ENCODE results near the gene PRKCB.

PRKCB gene

DNA sequence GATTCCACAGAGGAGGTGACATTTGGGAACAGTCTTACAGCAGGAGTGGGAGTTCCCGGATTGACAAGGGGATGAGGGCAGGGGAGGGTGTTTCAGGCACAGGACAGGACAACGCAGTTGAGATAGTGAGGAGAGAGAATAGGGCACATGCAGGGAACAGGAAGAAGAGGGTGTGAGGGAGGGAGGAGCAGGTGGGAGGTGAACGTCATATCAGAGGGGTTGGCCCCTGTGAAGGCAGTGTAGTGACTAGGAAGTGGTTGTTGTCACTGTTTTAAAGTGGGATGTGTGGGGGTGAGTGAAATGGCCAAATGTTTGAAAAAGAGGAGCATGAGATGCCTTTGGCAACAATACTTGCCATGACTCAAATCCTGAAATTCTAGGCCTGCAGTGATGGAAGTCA lies 12.2 kb downstream of the PRKCB start:
- Mint-ChIP-seq H3K36me3 (ENCODE audit: low read depth) (peaks cover 86% of the 10 kb centered on the region), H3K27me3 (no peaks in the 10 kb centered on the region), H3K9me3 (peaks cover 11% of the 10 kb centered on the region), H3K27ac (peak overlapping the region; percentile 90), H3K4me3 (peak overlapping the region; percentile 35), H3K4me1 (ENCODE audit: low read depth) (peaks cover 89% of the 10 kb centered on the region)
- DNase-seq: peak; percentile 62

DNA sequence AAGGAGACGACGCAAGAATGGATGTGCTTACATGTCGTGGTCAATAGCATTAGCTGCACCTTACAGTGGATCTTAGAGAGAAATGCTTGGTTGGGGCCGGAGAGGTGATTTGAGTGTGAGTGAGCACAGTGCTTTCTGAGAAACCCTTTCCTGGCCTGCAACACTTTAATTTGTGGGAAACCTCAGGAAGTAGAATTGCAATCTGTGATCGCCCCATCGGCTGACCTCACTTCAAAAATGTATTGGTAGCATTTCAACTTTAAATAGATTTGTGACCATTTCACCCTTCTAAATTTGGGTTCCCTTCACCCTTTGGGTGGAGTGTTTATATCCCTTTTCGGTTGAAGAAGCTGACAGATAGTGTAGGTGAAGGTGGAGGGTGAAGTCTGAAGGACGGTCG lies 13.2 kb downstream of the PRKCB start:
- Mint-ChIP-seq H3K27ac (peak overlapping the region; percentile 90), H3K9me3 (peaks cover 18% of the 10 kb centered on the region), H3K4me1 (ENCODE audit: low read depth) (peaks cover 91% of the 10 kb centered on the region), H3K4me3 (peak overlapping the region; percentile 35), H3K27me3 (no peaks in the 10 kb centered on the region), H3K36me3 (ENCODE audit: low read depth) (peaks cover 88% of the 10 kb centered on the region)
- no peak for DNase-seq

DNA sequence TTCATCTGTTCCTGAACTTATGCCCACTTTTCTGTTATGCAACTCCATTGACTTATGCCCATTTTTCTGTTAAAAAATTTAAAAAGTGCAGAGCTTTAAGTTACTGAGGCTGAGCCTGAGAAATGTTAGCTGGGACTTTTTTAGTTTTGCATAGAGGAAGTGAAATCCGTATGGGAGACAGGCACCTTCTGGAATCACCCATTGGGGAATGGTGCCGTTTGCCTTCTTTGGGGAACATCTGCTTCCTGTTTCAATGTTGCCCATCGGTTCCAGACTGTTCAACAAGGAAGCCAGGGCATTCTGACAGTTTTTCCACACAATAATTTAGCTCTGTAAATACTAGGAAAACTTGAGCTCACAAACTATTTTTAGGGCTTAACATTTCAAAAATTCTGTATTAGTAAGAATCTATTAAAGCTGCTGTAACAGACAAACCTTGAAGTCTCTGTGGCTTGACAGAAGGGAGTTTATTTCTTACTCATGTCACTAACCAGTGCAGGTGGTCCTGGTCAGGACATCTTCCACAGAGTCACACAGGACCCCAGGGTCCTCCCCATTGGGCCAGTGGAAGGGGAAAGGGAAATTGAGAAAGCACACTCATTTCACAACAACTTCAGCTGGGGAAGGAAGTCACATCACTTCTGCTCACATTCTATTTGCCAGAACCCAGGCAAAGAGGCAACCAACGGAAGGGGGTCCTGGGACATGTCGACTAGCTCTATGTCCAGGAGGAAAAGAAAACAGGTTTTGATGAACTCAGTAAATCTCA lies 17.2 kb downstream of the PRKCB start:
- H3K4me3 Mint-ChIP-seq: peak overlapping the region; percentile 21

DNA sequence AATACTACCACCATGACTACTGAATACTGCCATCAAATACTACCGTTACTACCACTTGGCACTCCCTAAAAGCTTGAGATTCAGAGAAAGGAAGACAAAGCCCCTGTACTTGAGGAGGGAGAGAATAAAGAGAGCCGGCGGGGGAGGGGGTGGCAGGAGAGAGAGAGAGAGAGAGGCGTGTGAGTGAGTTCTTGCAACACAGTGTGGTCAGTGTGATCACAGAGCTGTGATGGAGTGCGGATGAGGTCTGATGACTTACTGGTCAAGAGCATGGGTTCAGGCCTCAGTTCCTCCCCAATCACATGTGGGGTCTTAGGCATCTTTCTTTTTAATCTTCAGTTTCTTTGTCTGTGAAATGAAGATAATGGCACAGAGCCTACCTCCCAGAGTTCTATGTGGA lies 19.2 kb downstream of the PRKCB start:
- Mint-ChIP-seq H3K36me3 (ENCODE audit: low read depth) (peaks cover 48% of the 10 kb centered on the region), H3K4me1 (ENCODE audit: low read depth) (peaks cover 95% of the 10 kb centered on the region), H3K9me3 (peaks cover 12% of the 10 kb centered on the region), H3K27ac (no peak overlapping the region), H3K4me3 (no peak overlapping the region), H3K27me3 (no peaks in the 10 kb centered on the region)
- DNase-seq: no peak

More for the DNA sequence above, 17.2 kb downstream of the PRKCB start:
- peaks cover 14% of the 10 kb centered on the region for H3K9me3 Mint-ChIP-seq
- no peaks in the 10 kb centered on the region for H3K27me3 Mint-ChIP-seq
- no peak for DNase-seq
- H3K4me1 Mint-ChIP-seq (ENCODE audit: low read depth): peaks cover 93% of the 10 kb centered on the region
- peak overlapping the region; percentile 87 for H3K27ac Mint-ChIP-seq
- peaks cover 67% of the 10 kb centered on the region for H3K36me3 Mint-ChIP-seq (ENCODE audit: low read depth)

DNA sequence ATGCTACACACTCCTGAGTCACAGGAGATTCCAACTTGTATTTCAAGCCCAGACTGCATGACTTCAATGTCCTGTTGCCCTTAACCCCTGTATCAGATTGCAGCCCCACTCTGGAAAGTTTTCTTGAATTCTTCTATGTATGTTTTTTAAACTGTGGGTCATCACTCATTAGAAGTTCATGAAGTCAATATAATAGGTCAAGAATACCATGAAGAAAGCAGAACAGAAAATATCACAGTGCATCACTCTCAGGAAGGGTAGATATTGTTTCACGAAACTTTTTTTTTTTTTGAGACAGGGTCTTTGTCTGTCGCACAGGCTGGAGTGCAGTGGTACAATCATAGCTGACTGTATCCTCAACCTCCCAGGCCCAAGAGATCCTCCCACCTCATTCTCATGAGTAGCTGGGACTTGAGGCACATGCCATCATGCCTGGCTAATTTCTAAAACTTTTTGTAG lies 20.5 kb downstream of the PRKCB start:
- Mint-ChIP-seq H3K4me3 (no peak overlapping the region), H3K4me1 (ENCODE audit: low read depth) (peaks cover 89% of the 10 kb centered on the region), H3K36me3 (ENCODE audit: low read depth) (peaks cover 40% of the 10 kb centered on the region), H3K9me3 (peaks cover 12% of the 10 kb centered on the region), H3K27me3 (no peaks in the 10 kb centered on the region), H3K27ac (peak overlapping the region; percentile 31)
- DNase-seq: no peak

DNA sequence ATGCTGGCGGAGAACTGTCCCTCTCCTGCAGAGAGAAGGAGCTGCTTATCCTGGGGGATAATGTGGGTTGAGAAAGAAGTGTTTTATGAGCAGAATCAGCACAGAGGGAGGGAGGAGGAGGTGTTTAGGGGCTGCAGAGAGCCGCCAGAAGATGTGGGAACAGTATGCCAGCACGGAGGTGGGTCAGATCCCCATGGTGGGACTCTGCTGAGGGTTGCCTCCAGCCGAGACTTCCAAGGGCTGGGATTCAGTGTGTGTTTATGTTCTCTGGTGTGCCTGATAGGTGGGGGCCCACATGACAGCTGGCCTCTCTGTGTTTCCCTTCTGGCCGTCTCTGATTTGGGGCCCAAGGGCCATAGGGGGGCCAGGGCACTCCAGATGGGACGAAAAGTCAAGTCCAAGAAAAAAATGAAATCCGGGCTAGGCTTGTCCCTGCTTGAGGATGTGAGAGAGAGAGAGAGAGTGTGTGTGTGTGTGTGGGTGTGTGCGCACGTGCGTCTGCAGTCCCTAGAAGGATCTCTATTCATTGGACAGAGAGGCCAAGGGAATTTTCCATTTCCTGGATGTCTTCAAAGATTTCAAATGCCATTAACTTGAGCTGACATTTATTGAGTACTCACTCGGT lies 21.6 kb downstream of the PRKCB start:
- H3K4me1 Mint-ChIP-seq (ENCODE audit: low read depth): peaks cover 90% of the 10 kb centered on the region
- H3K4me3 Mint-ChIP-seq: no peak overlapping the region
- peak overlapping the region; percentile 68 for H3K27ac Mint-ChIP-seq
- peaks cover 9% of the 10 kb centered on the region for H3K9me3 Mint-ChIP-seq
- H3K27me3 Mint-ChIP-seq: no peaks in the 10 kb centered on the region
- H3K36me3 Mint-ChIP-seq (ENCODE audit: low read depth): peaks cover 31% of the 10 kb centered on the region
- no peak for DNase-seq

DNA sequence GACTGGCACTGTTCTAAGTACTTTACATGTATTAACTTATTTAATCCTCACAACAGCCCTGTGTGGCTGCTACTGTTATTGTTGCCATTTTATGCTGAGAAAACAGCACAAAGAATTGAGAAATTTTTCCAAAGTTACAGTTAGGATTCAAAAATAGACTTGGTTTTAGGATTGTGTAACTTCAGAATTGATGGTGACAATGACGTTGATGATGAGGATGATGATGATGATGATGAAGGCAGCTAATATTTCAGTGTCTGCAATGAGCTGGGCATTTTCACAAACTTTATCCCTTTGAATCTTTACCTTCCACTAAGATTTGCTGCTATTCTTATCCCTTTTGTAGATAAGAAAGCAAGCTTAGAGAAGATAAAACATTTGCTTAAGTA lies 22.1 kb downstream of the PRKCB start:
- Mint-ChIP-seq H3K4me3 (no peak overlapping the region), H3K36me3 (ENCODE audit: low read depth) (peaks cover 26% of the 10 kb centered on the region), H3K27ac (peak overlapping the region; percentile 68), H3K9me3 (peaks cover 6% of the 10 kb centered on the region), H3K27me3 (no peaks in the 10 kb centered on the region), H3K4me1 (ENCODE audit: low read depth) (peaks cover 88% of the 10 kb centered on the region)
- DNase-seq: no peak

DNA sequence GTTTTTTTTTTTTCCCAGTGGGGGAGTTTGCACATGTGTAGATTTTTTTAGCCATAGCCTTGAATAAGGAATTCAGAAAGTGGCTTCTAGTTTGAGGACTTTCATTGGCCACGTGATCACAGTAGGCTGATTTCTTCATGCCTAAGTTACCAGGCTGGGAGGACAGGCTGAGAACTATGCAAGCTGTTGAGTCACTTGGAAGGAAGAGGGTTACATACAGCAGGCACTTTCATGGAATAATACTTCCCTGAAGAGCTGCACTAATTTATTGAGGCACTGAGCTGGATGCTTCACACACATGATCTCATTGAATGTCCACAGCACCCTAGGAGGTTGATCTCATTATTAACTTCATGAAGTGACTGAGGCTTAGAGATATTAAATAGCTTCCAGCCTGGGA lies 22.8 kb downstream of the PRKCB start:
- Mint-ChIP-seq H3K9me3 (peaks cover 2% of the 10 kb centered on the region), H3K27ac (peak overlapping the region; percentile 68), H3K4me1 (ENCODE audit: low read depth) (peaks cover 86% of the 10 kb centered on the region), H3K4me3 (no peak overlapping the region), H3K36me3 (ENCODE audit: low read depth) (peaks cover 20% of the 10 kb centered on the region), H3K27me3 (no peaks in the 10 kb centered on the region)
- DNase-seq: no peak

DNA sequence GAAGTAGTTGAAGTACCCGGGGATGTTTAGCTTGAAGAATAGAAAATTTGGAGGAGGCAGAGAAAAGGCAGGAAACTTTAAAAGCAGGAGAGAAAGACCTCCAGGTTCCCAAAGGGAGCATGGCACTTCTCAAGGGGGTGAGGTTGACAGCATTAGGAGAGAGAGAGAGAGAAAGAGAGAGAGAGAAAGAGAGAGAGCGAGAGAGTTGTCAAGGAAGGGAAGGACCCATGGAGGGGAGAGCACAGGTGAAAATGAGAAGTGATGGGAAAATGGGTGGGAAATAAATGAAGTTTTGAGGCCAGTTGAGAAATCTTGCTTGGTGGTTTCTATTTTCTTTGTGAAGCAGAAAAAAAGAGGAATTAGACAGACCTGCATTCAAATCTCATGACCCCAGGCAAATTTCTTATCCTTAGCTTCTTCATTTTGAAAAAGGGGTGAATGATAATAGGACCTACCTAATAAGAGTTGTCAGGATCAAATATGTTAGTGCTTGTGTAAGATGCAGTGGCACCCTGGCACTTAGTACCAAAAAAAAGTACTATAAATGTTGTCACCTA lies 24.0 kb downstream of the PRKCB start:
- Mint-ChIP-seq H3K27ac (peak overlapping the region; percentile 42), H3K9me3 (no peaks in the 10 kb centered on the region), H3K36me3 (ENCODE audit: low read depth) (peaks cover 11% of the 10 kb centered on the region), H3K4me1 (ENCODE audit: low read depth) (peaks cover 86% of the 10 kb centered on the region), H3K4me3 (no peak overlapping the region), H3K27me3 (no peaks in the 10 kb centered on the region)
- DNase-seq: no peak

DNA sequence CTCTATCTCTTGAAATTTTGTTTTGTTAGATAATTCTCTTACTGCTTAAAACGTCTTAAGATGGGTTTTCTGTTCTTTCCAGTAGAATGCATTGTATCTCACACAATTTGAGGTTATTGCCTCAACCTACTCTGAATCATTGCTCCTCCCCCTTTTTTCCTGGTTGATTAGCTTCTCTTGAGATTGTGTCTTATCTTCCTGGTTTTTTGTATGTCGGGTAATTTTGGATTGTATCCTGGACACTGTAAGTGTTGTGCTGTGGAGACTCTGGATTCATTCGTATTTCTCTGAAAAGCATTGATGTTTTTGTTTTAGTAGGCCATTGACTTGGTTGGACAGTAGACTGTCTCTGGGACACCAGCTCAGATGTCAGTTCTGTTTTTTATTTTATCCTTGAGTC lies 26.1 kb downstream of the PRKCB start:
- no peak overlapping the region for H3K4me3 Mint-ChIP-seq
- peaks cover 5% of the 10 kb centered on the region for H3K36me3 Mint-ChIP-seq (ENCODE audit: low read depth)
- H3K4me1 Mint-ChIP-seq (ENCODE audit: low read depth): peaks cover 84% of the 10 kb centered on the region
- no peaks in the 10 kb centered on the region for H3K27me3 Mint-ChIP-seq
- H3K9me3 Mint-ChIP-seq: no peaks in the 10 kb centered on the region
- H3K27ac Mint-ChIP-seq: no peak overlapping the region
- DNase-seq: no peak

DNA sequence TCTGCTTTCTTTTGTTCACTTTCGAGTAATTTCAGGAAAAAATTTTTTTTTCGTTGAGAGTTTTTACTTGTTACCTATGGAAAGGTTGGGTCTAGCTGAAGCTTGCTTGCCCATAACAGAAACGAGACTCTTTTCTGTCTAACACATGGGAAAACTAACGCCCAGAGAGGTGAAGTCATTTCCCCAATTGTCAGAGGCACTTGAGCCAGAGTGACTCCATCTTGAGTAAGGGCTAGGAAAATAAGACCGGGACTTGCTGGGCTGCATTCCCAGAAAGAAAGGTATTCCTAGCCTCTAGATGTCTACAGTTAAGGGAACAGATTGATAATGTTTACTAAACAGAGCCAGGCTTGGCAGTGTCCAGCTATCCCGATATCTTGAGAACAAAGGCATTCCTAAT lies 26.8 kb downstream of the PRKCB start:
- Mint-ChIP-seq H3K27me3 (no peaks in the 10 kb centered on the region), H3K4me3 (no peak overlapping the region), H3K4me1 (ENCODE audit: low read depth) (peaks cover 84% of the 10 kb centered on the region), H3K27ac (no peak overlapping the region), H3K36me3 (ENCODE audit: low read depth) (peaks cover 5% of the 10 kb centered on the region), H3K9me3 (no peaks in the 10 kb centered on the region)
- no peak for DNase-seq

DNA sequence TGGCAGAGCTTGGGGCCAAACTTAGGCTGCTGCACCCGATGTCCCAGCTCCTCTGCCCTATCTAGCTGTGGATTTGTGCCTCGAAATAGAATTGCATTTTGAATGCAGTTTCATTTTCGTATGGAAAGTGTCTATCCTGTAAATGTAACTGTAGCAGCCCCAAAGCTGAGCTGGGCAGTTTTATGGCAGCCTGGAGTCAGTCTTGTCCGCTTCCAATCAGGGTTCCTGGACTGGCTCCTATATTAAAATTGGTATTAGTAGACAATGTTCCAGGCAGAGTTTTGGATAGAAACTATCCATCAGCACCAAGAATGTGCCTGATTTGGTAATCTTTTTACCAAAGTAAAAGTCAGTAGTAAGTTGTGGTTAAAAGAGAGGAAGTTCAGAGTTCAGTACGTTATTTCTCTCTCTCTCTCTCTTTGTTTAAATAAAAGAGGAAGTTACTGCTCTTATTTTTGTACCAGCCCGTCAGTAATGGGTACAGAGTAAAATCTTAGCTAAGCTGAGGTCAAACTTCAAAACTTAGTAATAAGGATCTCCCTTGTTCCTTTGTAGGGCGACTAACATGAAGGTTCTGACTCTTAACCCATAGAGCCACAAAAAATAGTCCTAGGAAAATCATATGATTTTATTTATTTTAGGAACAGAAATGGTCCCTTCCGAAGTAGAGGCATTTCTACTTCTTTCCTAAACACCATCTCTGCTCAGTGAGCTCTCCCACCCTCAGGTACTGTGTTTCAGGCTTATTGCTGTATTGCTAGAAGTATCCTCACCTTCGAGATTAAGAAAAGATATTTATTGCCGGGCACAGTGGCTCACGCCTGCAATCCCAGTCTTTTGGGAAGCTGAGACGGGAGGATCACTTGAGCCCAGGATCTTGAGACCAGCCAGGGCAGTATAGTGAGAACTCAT lies 28.0 kb downstream of the PRKCB start:
- peaks cover 84% of the 10 kb centered on the region for H3K4me1 Mint-ChIP-seq (ENCODE audit: low read depth)
- peaks cover 8% of the 10 kb centered on the region for H3K36me3 Mint-ChIP-seq (ENCODE audit: low read depth)
- DNase-seq: no peak
- H3K27me3 Mint-ChIP-seq: no peaks in the 10 kb centered on the region
- peak overlapping the region; percentile 92 for H3K27ac Mint-ChIP-seq
- no peaks in the 10 kb centered on the region for H3K9me3 Mint-ChIP-seq
- H3K4me3 Mint-ChIP-seq: peak overlapping the region; percentile 76

DNA sequence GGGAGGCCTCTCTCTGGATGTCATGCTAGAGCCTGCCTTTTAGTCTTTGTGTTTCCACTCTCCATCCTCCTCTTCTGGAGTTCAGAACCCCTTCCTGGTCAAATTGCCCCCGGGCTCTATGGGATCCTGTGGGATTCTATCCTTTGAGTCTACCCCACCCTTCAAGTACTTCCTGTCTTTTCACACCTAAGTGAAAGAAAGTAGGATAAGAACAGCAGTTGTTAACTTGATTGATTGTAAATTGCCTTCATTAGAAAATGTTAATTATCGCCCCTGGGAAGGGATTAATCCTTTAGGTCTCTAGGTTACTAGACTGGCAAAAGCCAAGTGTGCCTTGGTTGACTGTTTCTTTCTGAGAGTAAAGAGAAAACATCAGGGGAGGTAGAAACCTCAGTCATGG lies 30.1 kb downstream of the PRKCB start:
- DNase-seq: no peak
- H3K4me3 Mint-ChIP-seq: no peak overlapping the region
- peak overlapping the region; percentile 47 for H3K27ac Mint-ChIP-seq
- H3K4me1 Mint-ChIP-seq (ENCODE audit: low read depth): peaks cover 85% of the 10 kb centered on the region
- peaks cover 16% of the 10 kb centered on the region for H3K36me3 Mint-ChIP-seq (ENCODE audit: low read depth)
- H3K27me3 Mint-ChIP-seq: no peaks in the 10 kb centered on the region
- H3K9me3 Mint-ChIP-seq: no peaks in the 10 kb centered on the region

DNA sequence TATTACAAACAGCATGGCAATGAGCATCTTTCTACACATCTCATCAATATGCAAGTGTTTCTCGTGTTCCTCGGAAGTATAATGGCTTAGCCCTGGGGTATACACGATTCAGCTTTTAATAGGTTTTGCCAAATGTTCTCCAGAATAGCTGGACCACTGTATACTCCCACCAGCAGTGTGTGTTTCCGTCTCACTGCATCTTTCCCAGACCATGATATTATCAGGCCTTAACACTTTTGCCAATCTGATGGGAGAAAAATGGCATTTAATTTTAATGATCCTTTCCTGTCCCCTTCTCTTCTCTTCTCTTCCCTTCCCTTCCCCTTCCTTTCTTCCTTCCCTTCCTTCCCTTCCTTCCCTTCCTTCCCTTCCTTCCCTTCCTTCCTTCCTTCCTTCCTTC lies 30.8 kb downstream of the PRKCB start:
- peaks cover 85% of the 10 kb centered on the region for H3K4me1 Mint-ChIP-seq (ENCODE audit: low read depth)
- no peak overlapping the region for H3K4me3 Mint-ChIP-seq
- no peak overlapping the region for H3K27ac Mint-ChIP-seq
- H3K36me3 Mint-ChIP-seq (ENCODE audit: low read depth): peaks cover 22% of the 10 kb centered on the region
- DNase-seq: no peak
- no peaks in the 10 kb centered on the region for H3K27me3 Mint-ChIP-seq
- H3K9me3 Mint-ChIP-seq: no peaks in the 10 kb centered on the region
